Endothelial cell of umbilical vein (primary cell): ENCODE results near the gene C11orf24. TPM values are rescaled to one million over a fixed set of nuclear protein-coding genes. Genes with fewer than 3 reads are reported as not detected.

Experiments
- BruUV-seq: library from RNA; stranded (reverse); fragments of 400-500 nt; replicated peaks from 2 replicates; lab custom pipeline; 2021; lab: Mats Ljungman, UMichigan
- CTCF ChIA-PET: fragments of 300-600, 350-600 bp; sonication (Branson Sonifier 250); formaldehyde crosslinking; loops from one replicate; lab custom pipeline; 2021; ENCODE audit warnings: antibody characterized with exemption, inconsistent platforms; lab: Charles Lee
- POLR2A ChIA-PET: fragments of 300-600, 350-600 bp; sonication (Branson Sonifier 250); formaldehyde crosslinking; loops from one replicate; lab custom pipeline; 2021; ENCODE audit warnings: antibody characterized with exemption, inconsistent platforms; lab: Charles Lee
- DNase-seq: peaks from one replicate; pipeline ENCODE4 v3.0.0-alpha.2; 2011; ENCODE audit warnings: low read depth, low spot score
- FAIRE-seq: peaks from 2 replicates; lab custom pipeline; 2011; peaks lifted over from hg19 to GRCh38; lab: Jason Lieb, UNC
- H2AFZ ChIP-seq: 2 replicates; pipeline ENCODE4 v1.6.0; 2012; ENCODE audit warnings: low read depth, low read length, control low read depth, inconsistent platforms
- H3K27ac ChIP-seq: 2 replicates; pipeline ENCODE4 v1.5.1; 2011; ENCODE audit warnings: low read depth, mild to moderate bottlenecking, control low read depth, low read length, moderate library complexity; ENCODE audit not compliant: insufficient read depth
- H3K27me3 ChIP-seq, 2 experiments: 2 replicates each; pipeline versions ENCODE4 v1.6.0 to v1.6.1; 2011; ENCODE audit warnings: low read length in 2 of 2, mixed read lengths in 1 of 2; ENCODE audit not compliant: control insufficient read depth in 2 of 2, insufficient read depth in 2 of 2
- H3K36me3 ChIP-seq, 2 experiments: 2 replicates in 1 of 2; 3 replicates in 1 of 2; pipeline ENCODE4 v1.5.1; 2011; ENCODE audit warnings: low read length in 2 of 2, mild to moderate bottlenecking in 1 of 2, moderate library complexity in 1 of 2; ENCODE audit not compliant: control insufficient read depth in 2 of 2, insufficient read depth in 2 of 2; ENCODE audit errors: extremely low read depth in 1 of 2
- H3K4me1 ChIP-seq: 3 replicates; pipeline ENCODE4 v1.5.1; 2011; ENCODE audit warnings: mild to moderate bottlenecking, low read length; ENCODE audit not compliant: control insufficient read depth, insufficient read depth; ENCODE audit errors: extremely low read depth
- H3K4me2 ChIP-seq: 2 replicates; pipeline ENCODE4 v1.6.1; 2011; ENCODE audit warnings: low read length, control low read depth, mixed read lengths; ENCODE audit not compliant: insufficient read depth
- H3K4me3 ChIP-seq, 3 experiments: fragments of 200-600 bp in 1 of 3; sonication (generic), shearing (Covaris generic) in 1 of 3; replicated peaks in 1 of 3; 2 replicates each; pipeline ENCODE4 v1.5.1; 2011 to 2016; ENCODE audit warnings: control low read depth in 3 of 3, low read length in 3 of 3, mild to moderate bottlenecking in 2 of 3, inconsistent platforms in 1 of 3, low read depth in 1 of 3, moderate library complexity in 1 of 3; ENCODE audit not compliant: insufficient read depth in 1 of 3
- H3K79me2 ChIP-seq: 2 replicates; pipeline ENCODE4 v1.6.0; 2012; ENCODE audit warnings: low read length, inconsistent platforms; ENCODE audit not compliant: control insufficient read depth, insufficient read depth
- H3K9ac ChIP-seq: replicated peaks from 2 replicates; pipeline ENCODE3; 2011; ENCODE audit warnings: low read length, control low read depth; ENCODE audit not compliant: insufficient read depth; ENCODE audit errors: extremely low read depth
- H3K9me1 ChIP-seq: replicated peaks from 3 replicates; pipeline ENCODE4 v1.6.0; 2011; ENCODE audit warnings: mild to moderate bottlenecking, low read length; ENCODE audit not compliant: control insufficient read depth, insufficient read depth; ENCODE audit errors: extremely low read depth
- H3K9me3 ChIP-seq: replicated peaks from 2 replicates; pipeline ENCODE4 v1.5.1; 2012; ENCODE audit warnings: low read length, inconsistent platforms; ENCODE audit not compliant: control insufficient read depth, insufficient read depth
- H4K20me1 ChIP-seq: replicated peaks from 2 replicates; pipeline ENCODE3; 2011; ENCODE audit warnings: mild to moderate bottlenecking, low read length; ENCODE audit not compliant: control insufficient read depth, insufficient read depth; ENCODE audit errors: extremely low read depth
- CTCF ChIP-seq, 2 donors: IDR thresholded peaks; 1 replicate in 1 of 2; 2 replicates in 1 of 2; pipeline ENCODE4 v1.5.1; 2011; ENCODE audit warnings: low read length in 2 of 2, mild to moderate bottlenecking in 2 of 2, moderate library complexity in 2 of 2, control low read depth in 1 of 2, inconsistent platforms in 1 of 2, low read depth in 1 of 2; ENCODE audit not compliant: insufficient read depth in 1 of 2; ENCODE audit errors: extremely low read depth in 1 of 2
- MYC ChIP-seq: IDR thresholded peaks from one replicate; pipeline ENCODE4 v1.6.1; 2011; ENCODE audit warnings: mild to moderate bottlenecking, low read depth, low read length
- POLR2A ChIP-seq: IDR thresholded peaks from 2 replicates; pipeline ENCODE4 v1.6.1; 2012; ENCODE audit warnings: low read depth, mild to moderate bottlenecking, control low read depth, low read length
- POLR2AphosphoS5 ChIP-seq: IDR thresholded peaks from 2 replicates; pipeline ENCODE4 v1.6.1; 2012; ENCODE audit warnings: low read depth, mild to moderate bottlenecking, control low read depth, low read length, moderate library complexity; ENCODE audit not compliant: insufficient read depth
- dilution Hi-C: fragments of 300-500 bp; cut with MboI; formaldehyde crosslinking; loops from one replicate; pipeline ENCODE4 v1.15.0; 2019; ENCODE audit warnings: low sequenced_read_pairs; ENCODE audit not compliant: extremely low pct_ligation_motif_present
- intact Hi-C: fragments of 100-400 bp; cut with micrococcal nuclease; formaldehyde crosslinking; loops from one replicate; pipeline ENCODE4 v1.10.0; 2022
- polyA plus RNA-seq, 4 experiments: library from polyadenylated mRNA; depleted of rRNA in 3 of 4; stranded (reverse) in 3 of 4; unstranded in 1 of 4; fragments of >200 nt; gene quantifications; 2 replicates each; pipeline versions ENCODE4 v1.2.1 to v1.2.3, GENCODE V29; 2011 to 2012; ENCODE audit warnings: missing spikeins in 1 of 4
- total RNA-seq: library from RNA; stranded (reverse); gene quantifications from 2 replicates; pipeline ENCODE4 v1.2.3, GENCODE V29; 2021

The C11orf24 gene
- total and polyA plus RNA-seq, 2 donors (not counting 3 experiments of a cell fraction or from before 2014, with no cell fraction given): 26.4 to 34.1 TPM

GRCh38 chr11:68312780-68313573, 41.2 kb upstream of the C11orf24 start:
- ChIA-PET CTCF (interaction anchor here (0.8 to 2.3 kb wide), 3 partner anchors 15 to 70 kb away, joined by 3 to 11 read pairs (median 10); no protein-coding TSS in a partner anchor), POLR2A (no interaction called here)
- no peaks in the 10 kb centered on the region for H3K9me1 ChIP-seq
- H3K79me2 ChIP-seq: peaks cover 43% of the 10 kb centered on the region
- no peaks in the 10 kb centered on the region for H3K36me3 ChIP-seq
- peak overlapping the region; percentile 70 for H3K9ac ChIP-seq
- FAIRE-seq: no peak
- BruUV-seq: no TSS peak
- TF ChIP-seq POLR2A: peak; percentile 39
- TF ChIP-seq MYC: no peak
- peak overlapping the region; percentile 69 for H3K27ac ChIP-seq
- DNase-seq: no peak
- intact Hi-C loops: loop anchor here (5.0 kb wide), 1 partner anchor 134 kb away; no protein-coding TSS in a partner anchor
- no peaks in the 10 kb centered on the region for H3K9me3 ChIP-seq
- no peaks in the 10 kb centered on the region for H3K27me3 ChIP-seq
- H2AFZ ChIP-seq: peak overlapping the region; percentile 21
- H3K4me2 ChIP-seq: peak overlapping the region; percentile 72
- H3K4me1 ChIP-seq: peaks cover 25% of the 10 kb centered on the region
- H3K4me3 ChIP-seq: peak overlapping the region; percentile 33 to 88 (median 78)
- dilution Hi-C loops: no loop called here
- H4K20me1 ChIP-seq: no peaks in the 10 kb centered on the region

GRCh38 chr11:68312117-68312779, 40.5 kb upstream of the C11orf24 start, which contains the start of gene LRP5:
LRP5 (plus strand) TSS chr11:68312591; CDS start chr11:68312715, 124 bp downstream.
- no peak for DNase-seq
- dilution Hi-C loops: no loop called here
- Histone ChIP-seq H3K36me3 (no peaks in the 10 kb centered on the region), H3K4me1 (peaks cover 25% of the 10 kb centered on the region), H3K27ac (peak within 1 kb of the TSS; percentile 69), H3K9me3 (no peaks in the 10 kb centered on the region), H3K9ac (peak within 1 kb of the TSS; percentile 70), H3K27me3 (no peaks in the 10 kb centered on the region), H2AFZ (peak within 1 kb of the TSS; percentile 30), H3K9me1 (no peaks in the 10 kb centered on the region), H3K4me3 (peak within 1 kb of the TSS; percentile 33 to 88 (median 78)), H3K4me2 (peak within 1 kb of the TSS; percentile 72), H3K79me2 (peaks cover 38% of the 10 kb centered on the region), H4K20me1 (no peaks in the 10 kb centered on the region)
- no peak for FAIRE-seq
- intact Hi-C loops: loop anchor here (5.0 kb wide), 1 partner anchor 135 kb away; no protein-coding TSS in a partner anchor
- ChIA-PET CTCF (interaction anchor here (0.8 to 2.3 kb wide), 2 partner anchors 16 to 70 kb away, joined by 3 to 11 read pairs; no protein-coding TSS in a partner anchor), POLR2A (no interaction called here)
- peak; percentile 23 for TF ChIP-seq POLR2AphosphoS5
- TF ChIP-seq CTCF (IDR thresholded peaks at IDR 0.05; ENCODE audit: extremely low read depth in 1 of 2, insufficient read depth in 1 of 2, low read depth in 1 of 2, low read length in 2 of 2): no peak
- no TSS peak for BruUV-seq
